GM10266 (cell line): ENCODE measurements around the gene VPS37C.

Experiments used
- DNase-seq: peaks from one replicate; pipeline ENCODE4 v3.0.0; 2012; ENCODE audit errors: extremely low spot score
- TF ChIP-seq, protein P1 (sequence below): IDR thresholded peaks from 2 replicates; pipeline ENCODE4 v1.5.1; 2012; ENCODE audit warnings: mild to moderate bottlenecking, low read depth; ENCODE audit not compliant: control insufficient read depth, insufficient read depth; ENCODE audit errors: missing control alignments

Gene VPS37C

DNA sequence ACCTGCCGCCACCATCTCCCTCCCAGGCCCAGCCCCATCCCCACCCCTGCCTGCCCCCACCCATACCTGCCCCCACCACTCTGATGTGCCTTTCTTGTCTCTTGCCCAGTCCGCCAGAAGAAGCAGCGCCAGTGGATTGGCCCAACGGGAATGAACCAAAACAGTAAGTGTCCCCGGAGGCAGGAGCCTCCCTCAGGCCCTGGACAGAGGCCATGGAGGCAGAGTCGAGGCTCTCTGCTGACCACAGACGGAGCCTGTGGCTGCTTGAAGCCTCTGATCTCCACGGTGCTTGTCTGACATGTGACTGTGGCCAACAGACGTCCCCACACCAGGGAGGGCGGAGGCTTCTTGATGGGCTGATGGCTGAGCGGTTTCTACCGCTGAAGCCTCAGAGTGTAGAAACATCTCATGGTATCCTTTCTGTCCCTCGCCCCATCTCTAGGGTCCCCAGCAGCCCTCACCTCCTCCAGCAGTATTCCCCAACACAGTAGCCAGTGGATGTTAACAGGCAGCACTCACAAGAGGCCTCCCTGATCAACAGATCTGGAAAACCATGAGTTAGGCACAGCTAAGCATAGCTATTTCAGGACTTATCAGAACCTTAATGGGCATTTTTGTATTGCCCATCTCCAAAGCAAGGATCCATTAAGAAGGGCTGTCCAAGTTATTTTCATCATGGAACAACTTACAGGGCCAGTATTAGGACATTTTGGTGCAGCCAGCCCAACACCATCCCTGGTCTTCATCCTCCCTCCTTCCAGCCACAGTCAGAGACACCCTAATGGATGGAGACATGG lies 37.3 kb downstream of the VPS37C start:
- no peak for DNase-seq
- TF ChIP-seq, protein P1, sequence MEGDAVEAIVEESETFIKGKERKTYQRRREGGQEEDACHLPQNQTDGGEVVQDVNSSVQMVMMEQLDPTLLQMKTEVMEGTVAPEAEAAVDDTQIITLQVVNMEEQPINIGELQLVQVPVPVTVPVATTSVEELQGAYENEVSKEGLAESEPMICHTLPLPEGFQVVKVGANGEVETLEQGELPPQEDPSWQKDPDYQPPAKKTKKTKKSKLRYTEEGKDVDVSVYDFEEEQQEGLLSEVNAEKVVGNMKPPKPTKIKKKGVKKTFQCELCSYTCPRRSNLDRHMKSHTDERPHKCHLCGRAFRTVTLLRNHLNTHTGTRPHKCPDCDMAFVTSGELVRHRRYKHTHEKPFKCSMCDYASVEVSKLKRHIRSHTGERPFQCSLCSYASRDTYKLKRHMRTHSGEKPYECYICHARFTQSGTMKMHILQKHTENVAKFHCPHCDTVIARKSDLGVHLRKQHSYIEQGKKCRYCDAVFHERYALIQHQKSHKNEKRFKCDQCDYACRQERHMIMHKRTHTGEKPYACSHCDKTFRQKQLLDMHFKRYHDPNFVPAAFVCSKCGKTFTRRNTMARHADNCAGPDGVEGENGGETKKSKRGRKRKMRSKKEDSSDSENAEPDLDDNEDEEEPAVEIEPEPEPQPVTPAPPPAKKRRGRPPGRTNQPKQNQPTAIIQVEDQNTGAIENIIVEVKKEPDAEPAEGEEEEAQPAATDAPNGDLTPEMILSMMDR = no peak

DNA sequence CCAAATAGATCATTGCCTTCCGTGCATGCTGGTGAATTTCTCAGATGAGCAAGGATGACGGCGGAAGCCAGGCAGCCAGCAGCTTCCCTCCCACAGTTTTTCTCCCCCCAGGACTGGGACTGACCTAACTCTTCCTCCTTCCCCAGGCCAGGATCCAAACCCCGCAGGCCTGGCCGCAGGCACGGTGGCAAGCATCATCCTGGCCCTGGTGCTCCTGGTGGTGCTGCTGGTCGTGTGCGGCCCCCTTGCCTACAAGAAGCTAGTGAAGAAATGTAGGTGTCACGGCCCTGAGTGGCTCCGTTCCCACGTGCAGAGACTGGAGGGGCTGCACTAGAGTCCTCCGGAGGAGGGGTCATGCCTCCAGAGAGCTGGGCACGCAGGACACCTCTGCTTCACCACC lies 38.5 kb downstream of the VPS37C start:
- DNase-seq = no peak
- TF ChIP-seq, protein P1 = no peak

DNA sequence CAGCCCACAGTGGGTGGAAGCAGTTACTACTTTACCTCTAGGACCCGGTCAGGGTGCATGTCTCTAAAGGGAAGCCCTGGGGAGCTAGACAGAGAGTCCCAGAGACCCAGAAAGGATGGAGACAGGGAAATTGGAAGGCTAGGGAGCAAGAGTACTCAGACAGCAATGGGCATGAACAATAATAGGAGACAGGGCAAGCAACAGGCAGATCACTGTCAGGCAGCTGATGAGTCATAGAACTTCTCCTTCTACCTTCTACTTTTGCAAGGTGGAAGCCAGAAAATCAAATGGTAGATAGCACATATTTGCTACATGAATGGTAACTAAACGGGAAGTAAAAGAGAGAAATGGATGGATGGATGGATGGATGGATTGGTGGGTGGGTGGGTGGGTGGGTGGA lies 39.3 kb downstream of the VPS37C start:
- DNase-seq = no peak
- TF ChIP-seq, protein P1 = no peak

DNA sequence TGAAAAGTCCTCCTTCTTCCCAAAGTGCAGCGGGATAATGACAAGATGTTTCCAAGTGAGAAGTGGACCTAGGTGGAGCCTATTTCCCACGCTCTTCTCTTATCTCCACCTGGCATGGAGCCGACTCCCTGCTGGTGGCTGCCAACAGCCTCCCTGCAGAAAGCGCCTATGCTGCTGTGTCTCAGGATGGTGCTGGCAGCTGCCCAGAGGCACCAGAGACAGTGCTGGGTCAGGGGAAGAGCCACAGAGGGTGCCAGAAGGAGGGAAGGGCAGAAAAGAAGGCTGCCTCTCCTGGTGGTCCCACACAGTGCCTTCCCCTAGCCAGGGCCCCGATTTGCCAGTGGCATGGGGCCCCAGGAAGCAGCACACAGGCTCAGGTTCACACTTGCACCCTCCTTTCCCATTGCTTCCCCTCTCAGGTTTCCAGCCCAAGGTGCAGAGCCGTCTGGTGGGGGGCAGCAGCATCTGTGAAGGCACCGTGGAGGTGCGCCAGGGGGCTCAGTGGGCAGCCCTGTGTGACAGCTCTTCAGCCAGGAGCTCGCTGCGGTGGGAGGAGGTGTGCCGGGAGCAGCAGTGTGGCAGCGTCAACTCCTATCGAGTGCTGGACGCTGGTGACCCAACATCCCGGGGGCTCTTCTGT lies 39.9 kb downstream of the VPS37C start:
- TF ChIP-seq, protein P1 = no peak
- DNase-seq = no peak

DNA sequence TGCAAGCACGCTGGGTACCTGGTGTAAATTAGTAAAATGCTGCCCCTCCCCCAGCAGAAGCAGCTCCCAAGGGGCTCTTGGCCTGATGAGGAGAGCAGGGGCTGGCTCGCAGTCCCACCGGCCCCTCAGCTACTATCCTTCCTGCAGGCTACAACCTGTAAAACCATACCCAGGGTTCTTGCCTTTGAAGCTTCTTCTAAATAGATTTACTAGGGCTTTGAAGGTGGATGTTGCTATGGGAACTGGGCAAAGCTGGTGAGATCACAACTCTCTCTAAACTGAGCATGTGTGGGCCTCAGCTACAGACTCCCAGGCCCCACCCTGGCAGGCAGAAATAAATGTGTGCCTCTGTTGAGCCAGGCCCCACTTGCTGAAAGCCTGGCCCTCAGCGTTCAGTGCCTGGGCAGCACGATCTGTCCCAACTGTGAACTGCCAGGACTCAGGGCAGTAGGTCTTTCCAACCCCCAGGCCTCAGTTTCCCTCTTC lies 40.5 kb downstream of the VPS37C start:
- no peak for DNase-seq
- TF ChIP-seq, protein P1 = no peak

DNA sequence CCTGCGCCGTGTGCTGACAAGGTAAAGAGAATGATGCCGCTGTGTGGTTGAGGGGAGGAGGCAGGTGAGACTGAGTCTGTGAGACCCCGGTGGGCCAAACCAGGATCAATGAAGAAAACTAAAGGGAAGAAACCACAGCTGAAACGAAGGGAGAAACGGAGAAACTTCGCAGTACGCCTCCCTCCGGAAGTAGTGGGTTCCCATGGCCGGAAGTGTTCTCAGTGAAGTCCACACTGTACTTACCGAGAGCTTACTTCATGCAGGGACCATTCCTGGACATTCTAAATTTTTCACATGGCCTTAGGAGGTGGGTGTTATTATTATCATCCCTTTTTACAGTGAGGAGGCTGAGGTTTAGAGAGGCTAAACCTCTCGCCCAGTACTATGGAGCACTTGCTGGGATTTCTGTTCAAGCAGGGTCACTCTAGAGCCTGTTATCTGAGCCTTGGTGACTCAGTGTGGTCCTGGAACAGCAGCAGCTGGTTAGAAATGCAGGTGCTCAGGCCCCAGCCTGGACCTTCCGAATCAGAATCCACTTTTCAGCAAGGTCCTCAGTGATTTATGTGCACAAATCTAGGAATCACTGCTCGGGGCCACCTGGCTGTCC lies 41.0 kb downstream of the VPS37C start:
- TF ChIP-seq, protein P1 = no peak

DNA sequence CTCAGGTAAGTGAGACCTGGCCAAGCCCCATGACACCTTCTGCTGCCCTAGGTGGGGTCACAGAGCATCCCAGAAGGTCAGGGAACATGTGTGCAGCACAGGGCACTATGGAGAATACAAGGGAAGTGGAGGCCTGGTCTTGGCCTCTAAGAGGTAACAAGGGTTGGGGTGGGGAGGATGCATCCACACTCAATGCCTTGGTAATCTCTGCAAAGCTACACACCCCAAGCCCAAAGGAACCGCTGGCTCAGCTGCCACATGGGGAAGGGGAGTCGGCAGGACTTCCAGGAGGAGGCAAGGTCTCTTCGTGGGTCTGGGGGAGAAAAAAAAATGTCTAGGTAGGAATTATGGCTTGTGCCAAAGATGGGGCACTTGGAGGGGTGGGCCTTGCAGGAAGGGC lies 41.7 kb downstream of the VPS37C start:
- TF ChIP-seq, protein P1 = no peak
- no peak for DNase-seq

More for the DNA sequence above, 41.0 kb downstream of the VPS37C start:
- DNase-seq = no peak
